Measurements from ENCODE around the gene STX1A. TPM values are rescaled to one million over a fixed set of nuclear protein-coding genes. Genes with fewer than 3 reads are reported as not detected.

STX1A gene
- total RNA-seq, 2 experiments from 2014 or later: 5.3 to 5.7 TPM

GRCh38 chr7:73690646-73691045, 28.8 kb downstream of the STX1A start:
- intact Hi-C loops (cut with micrococcal nuclease; ENCODE audit: unreplicated experiment): no loop called here
- BruUV-seq (replicated peaks): no TSS peak
- no peaks in the 10 kb centered on the region for H3K9me2 ChIP-seq (ENCODE audit: insufficient read depth, low read length)
- ChIA-PET POLR2A (interaction anchor here (0.7 kb wide), 1 partner anchor 217 kb away, joined by 3 read pairs; no protein-coding TSS in a partner anchor), CTCF (ENCODE audit: unreplicated experiment) (no interaction called here)
- H3K36me3 ChIP-seq (ENCODE audit: insufficient read depth, low read length): peaks cover 94% of the 10 kb centered on the region
- no peak overlapping the region for H2AFZ ChIP-seq (ENCODE audit: low read length)
- no peaks in the 10 kb centered on the region for H3K9me3 ChIP-seq (ENCODE audit: low read length)
- no peak for TF ChIP-seq CTCF (conservative IDR thresholded peaks at IDR 0.05; ENCODE audit: low read length)
- TF ChIP-seq EZH2phosphoT487 (IDR thresholded peaks at IDR 0.05; ENCODE audit: borderline replicate concordance, low read depth, low read length): no peak
- no peak overlapping the region for H3K27ac ChIP-seq (ENCODE audit: low read depth, low read length, poor library complexity, severe bottlenecking)
- no peak overlapping the region for H3K4me2 ChIP-seq (ENCODE audit: low read length)
- H3K4me1 ChIP-seq (ENCODE audit: insufficient read depth, low read length, poor library complexity, severe bottlenecking): no peaks in the 10 kb centered on the region
- no peak overlapping the region for H3K4me3 ChIP-seq (ENCODE audit: low read depth, low read length, poor library complexity, severe bottlenecking)
- H4K20me1 ChIP-seq (ENCODE audit: insufficient read depth, low read length): no peaks in the 10 kb centered on the region
- H3K79me2 ChIP-seq (ENCODE audit: insufficient read depth, low read depth, low read length): peaks cover 12% of the 10 kb centered on the region
- no peak for DNase-seq (ENCODE audit: low spot score)

GRCh38 chr7:73688288-73688687, 31.2 kb downstream of the STX1A start:
- peaks cover 78% of the 10 kb centered on the region for H3K36me3 ChIP-seq (ENCODE audit: insufficient read depth, low read length)
- intact Hi-C loops (cut with micrococcal nuclease; ENCODE audit: unreplicated experiment): no loop called here

More at GRCh38 chr7:73688288-73688687, 31.2 kb downstream of the STX1A start:
- no peaks in the 10 kb centered on the region for H3K9me3 ChIP-seq (ENCODE audit: low read length)
- no peaks in the 10 kb centered on the region for H4K20me1 ChIP-seq (ENCODE audit: insufficient read depth, low read length)
- ChIA-PET POLR2A (no interaction called here), CTCF (ENCODE audit: unreplicated experiment) (no interaction called here)
- no TSS peak for BruUV-seq (replicated peaks)
- H3K79me2 ChIP-seq (ENCODE audit: insufficient read depth, low read depth, low read length): peaks cover 34% of the 10 kb centered on the region
- no peak overlapping the region for H3K4me2 ChIP-seq (ENCODE audit: low read length)
- H3K9me2 ChIP-seq (ENCODE audit: insufficient read depth, low read length): no peaks in the 10 kb centered on the region
- DNase-seq (ENCODE audit: low spot score): no peak
- peaks cover 10% of the 10 kb centered on the region for H3K4me1 ChIP-seq (ENCODE audit: insufficient read depth, low read length, poor library complexity, severe bottlenecking)
- no peak overlapping the region for H3K4me3 ChIP-seq (ENCODE audit: low read depth, low read length, poor library complexity, severe bottlenecking)
- no peak overlapping the region for H2AFZ ChIP-seq (ENCODE audit: low read length)
- H3K27ac ChIP-seq (ENCODE audit: low read depth, low read length, poor library complexity, severe bottlenecking): no peak overlapping the region
- TF ChIP-seq EZH2phosphoT487 (IDR thresholded peaks at IDR 0.05; ENCODE audit: borderline replicate concordance, low read depth, low read length): no peak
- no peak for TF ChIP-seq CTCF (conservative IDR thresholded peaks at IDR 0.05; ENCODE audit: low read length)

All from OCI-LY7 (cell line).